LNCaP clone FGC (cell line): ENCODE measurements around the gene YPEL3.

Experiments
- DNase-seq: peaks from one replicate; pipeline ENCODE4 v3.0.0-alpha.2; 2011; ENCODE audit warnings: low read depth
- H3K4me3 ChIP-seq: 2 replicates; pipeline ENCODE4 v1.5.1; 2011; ENCODE audit warnings: mild to moderate bottlenecking, low read depth, low read length, control low read depth
- CTCF ChIP-seq: IDR thresholded peaks from 2 replicates; pipeline ENCODE4 v1.5.1; 2012; ENCODE audit warnings: mild to moderate bottlenecking; ENCODE audit not compliant: control insufficient read depth, insufficient read depth; ENCODE audit errors: extremely low read depth

YPEL3 gene

DNA sequence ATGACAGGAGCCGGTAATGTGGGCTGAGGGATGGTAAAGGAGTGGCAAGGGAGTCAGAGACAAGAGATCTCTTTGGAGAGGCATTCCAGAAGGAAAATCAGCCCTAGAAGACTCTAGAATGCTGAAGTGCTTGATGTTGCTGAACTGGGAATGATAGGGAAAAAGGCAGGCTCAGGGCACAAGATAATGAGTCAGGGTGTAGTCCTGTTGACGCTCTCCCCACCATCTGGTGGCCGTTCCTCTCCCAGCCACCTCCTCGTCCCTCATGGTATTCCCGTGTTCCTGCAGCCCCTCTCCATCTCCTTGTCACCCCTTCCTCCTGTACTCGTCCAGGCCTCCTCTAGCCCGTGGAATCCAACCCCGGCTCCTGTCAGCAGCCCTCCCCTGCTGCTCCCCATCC is 41.6 kb downstream of the YPEL3 start:
- no peak for TF ChIP-seq CTCF
- no peak for DNase-seq
- H3K4me3 ChIP-seq = no peak overlapping the region

- no peak for TF ChIP-seq CTCF
- no peak for DNase-seq
Observed at GRCh38 chr16:30053376-30054015, 42.5 kb downstream of the YPEL3 start.

DNA sequence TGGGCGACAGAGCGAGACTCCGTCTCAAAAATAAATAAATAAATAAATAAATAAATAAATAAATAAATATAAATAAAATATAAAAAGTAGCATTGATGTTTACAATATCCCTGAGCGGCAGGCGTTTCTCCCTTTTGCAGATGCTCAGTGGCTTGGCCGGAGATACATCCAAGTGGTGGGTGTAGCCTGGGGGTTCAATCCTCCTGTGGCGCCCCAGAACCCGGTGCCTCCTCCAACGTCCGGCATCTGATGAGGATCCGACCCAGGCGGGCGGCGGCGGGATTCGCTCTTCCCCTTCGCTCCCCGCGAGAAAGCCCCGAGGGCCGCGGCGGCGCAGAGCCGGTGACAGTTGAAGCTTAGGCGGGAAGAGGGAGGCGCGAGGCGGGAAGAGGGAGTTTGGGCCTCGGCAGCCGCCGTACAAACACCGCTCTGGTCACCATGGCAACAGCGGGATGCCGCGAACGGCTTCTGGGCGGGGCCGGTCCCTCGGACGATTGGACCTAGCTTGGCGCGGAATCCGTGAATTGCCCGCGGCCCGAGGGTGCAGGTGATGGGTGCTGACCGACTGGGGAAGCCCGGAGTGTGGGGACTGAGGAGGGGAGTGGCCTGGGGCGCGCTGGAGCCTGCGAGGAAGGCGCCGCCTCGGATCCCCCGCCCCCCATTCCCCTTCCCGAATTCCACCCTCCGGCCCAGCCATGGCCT is 43.2 kb downstream of the YPEL3 start:
- H3K4me3 ChIP-seq = peak overlapping the region; percentile 60
- peak; percentile 78 for DNase-seq
- no peak for TF ChIP-seq CTCF

More at GRCh38 chr16:30053376-30054015, 42.5 kb downstream of the YPEL3 start:
- peak overlapping the region; percentile 60 for H3K4me3 ChIP-seq

GRCh38 chr16:30051518-30051917 is 44.5 kb downstream of the YPEL3 start:
- no peak for TF ChIP-seq CTCF
- H3K4me3 ChIP-seq = no peak overlapping the region
- no peak for DNase-seq

- no peak for TF ChIP-seq CTCF
- H3K4me3 ChIP-seq = no peak overlapping the region
- no peak for DNase-seq
Observed at GRCh38 chr16:30049871-30050270, 46.1 kb downstream of the YPEL3 start.

DNA sequence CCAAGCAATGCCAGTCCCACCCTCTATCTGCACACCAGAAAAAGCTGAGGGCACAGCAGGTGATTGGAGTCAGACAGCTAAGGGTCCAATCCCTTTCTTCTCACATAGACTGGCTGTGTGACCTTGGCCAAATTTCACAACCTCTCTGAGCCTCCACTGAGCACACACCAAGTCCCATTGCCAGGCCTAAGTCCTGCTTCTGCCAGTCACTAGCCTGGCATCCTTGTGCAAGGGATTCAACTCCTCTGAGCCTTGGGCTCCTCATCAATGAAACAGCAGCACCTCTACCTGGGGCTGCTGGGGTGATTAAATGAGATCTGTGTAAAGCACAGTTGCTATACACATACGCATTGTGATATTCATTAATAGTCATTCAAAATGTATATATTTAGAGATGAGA is 49.4 kb downstream of the YPEL3 start:
- no peak overlapping the region for H3K4me3 ChIP-seq
- TF ChIP-seq CTCF = no peak
- no peak for DNase-seq
